Medulla oblongata (tissue), 1 donor: ENCODE measurements around the gene NCR3LG1.

Source experiments
- DNase-seq: peaks from one replicate; pipeline ENCODE4 v3.0.0-alpha.2; 2015; ENCODE audit errors: extremely low spot score

Gene NCR3LG1

GRCh38 chr11:17351510-17352176 is at the start of gene NCR3LG1:
Gene NCR3LG1, plus strand, starts transcription at chr11:17351800. Its CDS starts 170 bp downstream, at chr11:17351970.
- DNase-seq: peak; percentile 30

- DNase-seq: no peak
Measured at GRCh38 chr11:17313349-17314231, 38.0 kb upstream of the NCR3LG1 start.

- DNase-seq: no peak
Measured at GRCh38 chr11:17314232-17314547, 37.4 kb upstream of the NCR3LG1 start.

- no peak for DNase-seq
Measured at GRCh38 chr11:17314904-17315426, 36.6 kb upstream of the NCR3LG1 start.

GRCh38 chr11:17328871-17329494 is 22.6 kb upstream of the NCR3LG1 start:
- no peak for DNase-seq

- no peak for DNase-seq
Measured at GRCh38 chr11:17331669-17332068, 19.9 kb upstream of the NCR3LG1 start.

GRCh38 chr11:17333799-17334586 is 17.6 kb upstream of the NCR3LG1 start:
- DNase-seq: no peak

GRCh38 chr11:17343257-17343656 is 8.3 kb upstream of the NCR3LG1 start:
- DNase-seq: no peak

- no peak for DNase-seq
Measured at GRCh38 chr11:17343907-17344306, 7.7 kb upstream of the NCR3LG1 start.

- no peak for DNase-seq
Measured at GRCh38 chr11:17347676-17348075, 3.9 kb upstream of the NCR3LG1 start.

GRCh38 chr11:17350455-17351171 is 987 bp upstream of the NCR3LG1 start:
- no peak for DNase-seq

- DNase-seq: no peak
Measured at GRCh38 chr11:17351172-17351509, 459 bp upstream of the NCR3LG1 start.

GRCh38 chr11:17352950-17353820 is 1.6 kb downstream of the NCR3LG1 start:
- peak; percentile 37 for DNase-seq

GRCh38 chr11:17353821-17354600 is 2.4 kb downstream of the NCR3LG1 start:
- no peak for DNase-seq

- DNase-seq: peak; percentile 71
Measured at GRCh38 chr11:17354601-17354991, 3.0 kb downstream of the NCR3LG1 start.

GRCh38 chr11:17366495-17366894 is 14.9 kb downstream of the NCR3LG1 start:
- DNase-seq: no peak

- no peak for DNase-seq
Measured at GRCh38 chr11:17368551-17368950, 17.0 kb downstream of the NCR3LG1 start.

- DNase-seq: no peak
Measured at GRCh38 chr11:17369094-17369493, 17.5 kb downstream of the NCR3LG1 start.

GRCh38 chr11:17369684-17370243 is 18.2 kb downstream of the NCR3LG1 start:
- DNase-seq: no peak
